ENCODE results near the gene PCSK4. TPM values are rescaled to one million over a fixed set of nuclear protein-coding genes. Genes with fewer than 3 reads are reported as not detected.

PCSK4 gene
- total and polyA plus RNA-seq, 2 of the 13 experiments (the other 11 are each of a cell fraction or from before 2014, with no cell fraction given): 2.0 to 2.7 TPM

- no peak for TF ChIP-seq ZNF615 (CRISPR knock-in tag; IDR thresholded peaks at IDR 0.05; ENCODE audit: borderline replicate concordance)
- TF ChIP-seq SRSF1 (optimal IDR thresholded peaks at IDR 0.05; ENCODE audit: low read depth, low read length): no peak
- 0 out of 2 replicates have a peak, but pooled peaks have one; percentile 26 for TF ChIP-seq DMAP1 (CRISPR knock-in tag; IDR thresholded peaks at IDR 0.05)
- TF ChIP-seq HNRNPK (IDR thresholded peaks at IDR 0.05; ENCODE audit: low read depth, low read length, poor library complexity, severe bottlenecking): peak; percentile 69
- TF ChIP-seq HMG20A (CRISPR knock-in tag; IDR thresholded peaks at IDR 0.05; ENCODE audit: borderline replicate concordance): no peak
- no peak for TF ChIP-seq NFRKB (IDR thresholded peaks at IDR 0.05)
- TF ChIP-seq ATAD3A (CRISPR knock-in tag; IDR thresholded peaks at IDR 0.05): no peak
- no peak for TF ChIP-seq ZBTB26 (CRISPR knock-in tag; IDR thresholded peaks at IDR 0.05; ENCODE audit: borderline replicate concordance)
- 0 out of 2 replicates have a peak, but pooled peaks have one; percentile 43 for TF ChIP-seq ZNF740 (CRISPR knock-in tag; IDR thresholded peaks at IDR 0.05)
- TF ChIP-seq TFDP2 (CRISPR knock-in tag; IDR thresholded peaks at IDR 0.05): peak; percentile 52; the same call in 1 of the 2 replicates
- TF ChIP-seq ZBTB43 (CRISPR knock-in tag; conservative IDR thresholded peaks at IDR 0.05): 0 out of 2 replicates have a peak, but pooled peaks have one; percentile 17
- TF ChIP-seq ZNF777 (CRISPR knock-in tag; IDR thresholded peaks at IDR 0.05): peak; percentile 57; the same call in 1 of the 2 replicates
- TF ChIP-seq TMF1 (CRISPR knock-in tag; IDR thresholded peaks at IDR 0.05; ENCODE audit: low read depth): no peak
- no peak for TF ChIP-seq HOXA7 (CRISPR knock-in tag; IDR thresholded peaks at IDR 0.05)
- no peak for TF ChIP-seq ZNF160 (CRISPR knock-in tag; IDR thresholded peaks at IDR 0.05)
- no peak for TF ChIP-seq MAF1 (CRISPR knock-in tag; IDR thresholded peaks at IDR 0.05; ENCODE audit: borderline replicate concordance)
- TF ChIP-seq HBP1 (CRISPR knock-in tag; IDR thresholded peaks at IDR 0.05; ENCODE audit: low read depth): peak; percentile 72; the same call in 1 of the 2 replicates
- no peak for TF ChIP-seq ATF3 (CRISPR knock-in tag; IDR thresholded peaks at IDR 0.05)
- no peak for TF ChIP-seq CERS6 (CRISPR knock-in tag; IDR thresholded peaks at IDR 0.05)
- TF ChIP-seq PHF8 (CRISPR knock-in tag; IDR thresholded peaks at IDR 0.05): no peak; the same call in 1 of the 2 replicates
- TF ChIP-seq PHF5A (CRISPR knock-in tag; IDR thresholded peaks at IDR 0.05; ENCODE audit: low read depth, unreplicated experiment): no peak
- TF ChIP-seq ZNF549 (CRISPR knock-in tag; IDR thresholded peaks at IDR 0.05): no peak
- no peak for TF ChIP-seq TAF1 (CRISPR knock-in tag; IDR thresholded peaks at IDR 0.05)
- peak; percentile 69; the same call in 1 of the 2 replicates for TF ChIP-seq SAP130 (CRISPR knock-in tag; IDR thresholded peaks at IDR 0.05; ENCODE audit: low read depth)
These were observed 44.8 kb downstream of the PCSK4 start (continued) for GRCh38 chr19:1445185-1445931.

Measured in HepG2 (cell line).